GM10248 (cell line): ENCODE data around the gene MBLAC1.

Experiments used
- CTCF ChIA-PET: fragments of 300-600 bp; sonication (Branson Sonifier 250); formaldehyde crosslinking; extraction: SDS; loops from one replicate; lab custom pipeline; 2021; ENCODE audit warnings: antibody characterized with exemption; lab: Yijun Ruan, JAX
- POLR2A ChIA-PET: fragments of 350-650 bp; sonication (Branson Sonifier 250); formaldehyde crosslinking; extraction: SDS; loops from one replicate; lab custom pipeline; 2020; ENCODE audit warnings: antibody characterized with exemption; lab: Yijun Ruan, JAX
- DNase-seq: peaks from one replicate; pipeline ENCODE4 v3.0.0; 2012; ENCODE audit errors: extremely low spot score
- CTCF ChIP-seq: IDR thresholded peaks from 2 replicates; pipeline ENCODE4 v1.5.1; 2012; ENCODE audit warnings: mild to moderate bottlenecking, low read depth; ENCODE audit errors: extremely low read depth, missing control alignments, control extremely low read depth

MBLAC1 gene

GRCh38 chr7:100082978-100083377 is 43.8 kb upstream of the MBLAC1 start:
- no peak for TF ChIP-seq CTCF
- ChIA-PET CTCF (interaction anchor here (0.9 to 2.8 kb wide), 17 partner anchors 10 to 169 kb away, joined by 3 to 14 read pairs (median 4); partner anchors contain the start of genes TRIM4 and ZSCAN21), POLR2A (interaction anchor here (0.6 to 1.0 kb wide), 6 partner anchors 8 to 318 kb away, joined by 3 to 8 read pairs (median 4); no protein-coding TSS in a partner anchor)
- no peak for DNase-seq

GRCh38 chr7:100085515-100085914 is 41.3 kb upstream of the MBLAC1 start:
- ChIA-PET POLR2A (no interaction called here), CTCF (interaction anchor here (1.0 to 2.3 kb wide), 2 partner anchors 15 to 45 kb away, joined by 3 to 6 read pairs; no protein-coding TSS in a partner anchor)
- DNase-seq = no peak
- TF ChIP-seq CTCF = no peak

- no peak for TF ChIP-seq CTCF
- POLR2A ChIA-PET = no interaction called here
- no peak for DNase-seq
- CTCF ChIA-PET = interaction anchor here (1.3 to 2.2 kb wide), 2 partner anchors 14 to 46 kb away, joined by 4 to 6 read pairs; partner anchors contain the start of genes AP4M1 and MCM7
Observed at GRCh38 chr7:100087055-100087750, 39.6 kb upstream of the MBLAC1 start.

GRCh38 chr7:100088095-100088620 is 38.6 kb upstream of the MBLAC1 start:
- DNase-seq = no peak
- CTCF ChIA-PET = interaction anchor here (0.8 to 2.2 kb wide), 4 partner anchors 9 to 109 kb away, joined by 3 to 6 read pairs (median 4); partner anchors contain the start of genes AP4M1 and MCM7
- POLR2A ChIA-PET = no interaction called here
- no peak for TF ChIP-seq CTCF

- ChIA-PET POLR2A (no interaction called here), CTCF (interaction anchor here (0.8 to 2.2 kb wide), 4 partner anchors 9 to 109 kb away, joined by 3 to 6 read pairs (median 4); partner anchors contain the start of genes AP4M1 and MCM7)
- peak; percentile 89 for DNase-seq
- no peak for TF ChIP-seq CTCF
Observed at GRCh38 chr7:100088621-100089457, 37.9 kb upstream of the MBLAC1 start, which contains the start of gene COPS6. Gene COPS6 (plus strand): TSS chr7:100088969. CDS start chr7:100088991, 22 bp downstream.

GRCh38 chr7:100089458-100090196 is 37.1 kb upstream of the MBLAC1 start:
- DNase-seq = no peak
- CTCF ChIA-PET = interaction anchor here (0.8 to 1.2 kb wide), 2 partner anchors 110 to 128 kb away, joined by 3 read pairs; no protein-coding TSS in a partner anchor

More at GRCh38 chr7:100089458-100090196, 37.1 kb upstream of the MBLAC1 start:
- POLR2A ChIA-PET = interaction anchor here (1.3 kb wide), 1 partner anchor 12 kb away, joined by 3 read pairs; the partner anchor contains the start of gene AP4M1
- TF ChIP-seq CTCF = no peak
